ENCODE results near the gene PDE3A.

The PDE3A gene

GRCh38 chr12:20426957-20427356 is 58.6 kb downstream of the PDE3A start:
- DNase-seq = no peak

- no peak for DNase-seq
These were observed 61.5 kb downstream of the PDE3A start for GRCh38 chr12:20429852-20430251.

GRCh38 chr12:20432290-20432689 is 64.0 kb downstream of the PDE3A start:
- no peak for DNase-seq

- DNase-seq = no peak
These were observed 66.7 kb downstream of the PDE3A start for GRCh38 chr12:20434996-20435395.

- DNase-seq = no peak
These were observed 68.0 kb downstream of the PDE3A start for GRCh38 chr12:20436316-20436715.

- DNase-seq = no peak
These were observed 70.0 kb downstream of the PDE3A start for GRCh38 chr12:20438299-20438779.

GRCh38 chr12:20439626-20440025 is 71.3 kb downstream of the PDE3A start:
- no peak for DNase-seq

- no peak for DNase-seq
These were observed 72.1 kb downstream of the PDE3A start for GRCh38 chr12:20440408-20440807.

GRCh38 chr12:20442322-20442721 is 74.0 kb downstream of the PDE3A start:
- DNase-seq = no peak

GRCh38 chr12:20443255-20443654 is 74.9 kb downstream of the PDE3A start:
- DNase-seq = no peak

- no peak for DNase-seq
These were observed 75.5 kb downstream of the PDE3A start for GRCh38 chr12:20443792-20444191.

- no peak for DNase-seq
These were observed 76.3 kb downstream of the PDE3A start for GRCh38 chr12:20444595-20445170.

GRCh38 chr12:20445687-20446086 is 77.3 kb downstream of the PDE3A start:
- no peak for DNase-seq

- DNase-seq = no peak
These were observed 78.5 kb downstream of the PDE3A start for GRCh38 chr12:20446836-20447235.

- no peak for DNase-seq
These were observed 80.4 kb downstream of the PDE3A start for GRCh38 chr12:20448781-20449180.

GRCh38 chr12:20450591-20451180 is 82.3 kb downstream of the PDE3A start:
- no peak for DNase-seq

GRCh38 chr12:20451761-20452160 is 83.4 kb downstream of the PDE3A start:
- DNase-seq = no peak

GRCh38 chr12:20452496-20453010 is 84.2 kb downstream of the PDE3A start:
- DNase-seq = no peak

- no peak for DNase-seq
These were observed 85.5 kb downstream of the PDE3A start for GRCh38 chr12:20453756-20454310.

- DNase-seq = no peak
These were observed 86.8 kb downstream of the PDE3A start for GRCh38 chr12:20455001-20455706.

- DNase-seq = no peak
These were observed 89.2 kb downstream of the PDE3A start for GRCh38 chr12:20457582-20457981.

- DNase-seq = no peak
These were observed 89.7 kb downstream of the PDE3A start for GRCh38 chr12:20458011-20458410.

GRCh38 chr12:20459920-20460319 is 91.6 kb downstream of the PDE3A start:
- no peak for DNase-seq

- no peak for DNase-seq
These were observed 92.6 kb downstream of the PDE3A start for GRCh38 chr12:20460956-20461355.
